Measurements from ENCODE around the gene YKT6. TPM values are rescaled to one million over a fixed set of nuclear protein-coding genes. Genes with fewer than 3 reads are reported as not detected.

Gene YKT6
- total and polyA plus RNA-seq, 2 of the 8 experiments (the other 6 are each of a cell fraction or from before 2014, with no cell fraction given), result 75.3 to 103 TPM

- no peak for TF ChIP-seq KDM4A (IDR thresholded peaks at IDR 0.05; ENCODE audit: low read depth, low read length, severe bottlenecking)
- TF ChIP-seq PHF8 (conservative IDR thresholded peaks at IDR 0.05; ENCODE audit: low read depth, low read length), result no peak
- TF ChIP-seq EZH2 (IDR thresholded peaks at IDR 0.05; ENCODE audit: low read depth, low read length, severe bottlenecking), result no peak
Measured at GRCh38 chr7:44162179-44162578, 38.6 kb upstream of the YKT6 start (continued).

All from H1 (cell line).